ENCODE results near the gene KARS1.

DNA sequence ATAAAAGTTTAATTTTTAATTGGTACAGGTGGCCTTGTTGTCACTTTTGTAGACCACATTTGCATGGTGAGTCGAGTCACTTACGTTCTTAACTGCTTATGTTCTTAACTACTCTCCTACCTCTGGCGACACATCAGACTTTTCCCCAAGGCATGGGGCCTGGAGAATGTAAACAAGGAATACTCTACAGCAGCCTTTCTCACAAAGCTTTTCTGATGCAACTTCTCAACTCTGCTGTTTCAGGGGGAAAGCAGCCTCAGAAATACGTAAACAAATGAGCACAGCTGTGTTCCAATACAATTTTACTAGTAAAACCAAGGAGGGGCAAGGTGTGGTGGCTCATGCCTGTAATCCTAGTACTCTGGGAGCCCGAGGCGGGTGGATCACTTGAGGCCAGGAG lies 6.9 kb downstream of the KARS1 start:
- TF ChIP-seq CTCF (conservative IDR thresholded peaks at IDR 0.05 in 1 of 2, IDR thresholded peaks at IDR 0.05 in 1 of 2; ENCODE audit: low read depth in 1 of 2, low read length in 2 of 2) (no peak), EZH2 (IDR thresholded peaks at IDR 0.05; ENCODE audit: low read length, missing control alignments) (no peak)
